ENCODE results near the gene PSTPIP2.

DNA sequence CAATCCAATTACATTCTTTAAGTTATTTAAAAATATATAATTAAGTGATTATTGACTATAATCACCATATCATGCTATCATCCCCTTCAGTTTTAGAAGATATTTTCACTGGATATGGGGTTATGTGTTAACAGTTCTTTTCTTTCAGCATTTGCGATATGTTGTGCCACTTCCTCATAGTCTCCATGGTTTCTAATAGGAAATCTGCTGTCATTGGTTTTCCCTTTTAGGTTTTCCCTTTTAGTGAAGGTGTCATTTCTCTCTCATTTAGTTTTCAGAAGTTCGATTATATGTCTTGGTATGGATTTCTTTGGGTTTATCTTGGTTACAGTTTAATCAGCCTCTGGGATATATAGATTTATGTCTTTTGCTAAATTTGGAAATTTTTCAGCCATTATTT is 70.2 kb downstream of the PSTPIP2 start:
- TF ChIP-seq EZH2 (IDR thresholded peaks at IDR 0.05; ENCODE audit: insufficient read depth, poor library complexity, severe bottlenecking): no peak
- no peak for TF ChIP-seq EZH2phosphoT487 (IDR thresholded peaks at IDR 0.05; ENCODE audit: insufficient read depth, low read depth)
